VCaP (cell line): Measurements from ENCODE around the gene DNAH17.

ENCODE experiments used
- H3K27ac ChIP-seq: fragments of 450-650 bp; 2 replicates; pipeline ENCODE4 v1.5.1; 2017
- CTCF ChIP-seq: fragments of 450-650 bp; conservative IDR thresholded peaks from 2 replicates; pipeline ENCODE4 v1.5.1; 2017; ENCODE audit warnings: mild to moderate bottlenecking, moderate library complexity

The DNAH17 gene

GRCh38 chr17:78568494-78569115 is 8.6 kb downstream of the DNAH17 start:
- no peak overlapping the region for H3K27ac ChIP-seq
- no peak for TF ChIP-seq CTCF

- H3K27ac ChIP-seq: no peak overlapping the region
- TF ChIP-seq CTCF: no peak
Observed at GRCh38 chr17:78567991-78568390, 9.2 kb downstream of the DNAH17 start.

GRCh38 chr17:78566947-78567346 is 10.2 kb downstream of the DNAH17 start:
- no peak for TF ChIP-seq CTCF
- no peak overlapping the region for H3K27ac ChIP-seq

GRCh38 chr17:78563189-78564145 is 13.7 kb downstream of the DNAH17 start:
- no peak for TF ChIP-seq CTCF
- H3K27ac ChIP-seq: no peak overlapping the region

GRCh38 chr17:78562734-78563133 is 14.5 kb downstream of the DNAH17 start:
- no peak for TF ChIP-seq CTCF
- no peak overlapping the region for H3K27ac ChIP-seq

- H3K27ac ChIP-seq: no peak overlapping the region
- TF ChIP-seq CTCF: no peak
Observed at GRCh38 chr17:78561166-78561565, 16.0 kb downstream of the DNAH17 start.

- H3K27ac ChIP-seq: no peak overlapping the region
- no peak for TF ChIP-seq CTCF
Observed at GRCh38 chr17:78560731-78561130, 16.5 kb downstream of the DNAH17 start.
